GM23338 (cell line): Measurements from ENCODE around the gene TMPRSS3. TPM values are rescaled to one million over a fixed set of nuclear protein-coding genes. Genes with fewer than 3 reads are reported as not detected.

Experiments used
- ATAC-seq: fragments of 200-7000 bp; cut with Tn5 transposase; 3 replicates; pipeline ENCODE4 v1.9.1; 2020
- DNase-seq: peaks from one replicate; pipeline ENCODE4 v3.0.0-alpha.2; 2015; ENCODE audit warnings: low spot score
- H2AFZ ChIP-seq: fragments of 200-600 bp; sonication (generic); 2 replicates; pipeline ENCODE4 v1.8.0; 2016; ENCODE audit warnings: antibody characterized with exemption, mild to moderate bottlenecking, moderate library complexity
- H3F3A ChIP-seq: fragments of 200-600 bp; sonication (generic); replicated peaks from 2 replicates; pipeline ENCODE4 v1.8.0; 2017; ENCODE audit warnings: antibody characterized with exemption, mixed run types, low read depth
- H3K27ac ChIP-seq: fragments of 200-600 bp; sonication (generic); 2 replicates; pipeline ENCODE4 v1.6.1; 2016; ENCODE audit warnings: low read depth
- H3K27me3 ChIP-seq: fragments of 200-600 bp; sonication (generic); 2 replicates; pipeline ENCODE4 v1.8.0; 2016; ENCODE audit warnings: mild to moderate bottlenecking, mixed run types, moderate library complexity; ENCODE audit not compliant: insufficient read depth
- H3K36me3 ChIP-seq: fragments of 200-600 bp; sonication (generic); 2 replicates; pipeline ENCODE4 v1.8.0; 2016; ENCODE audit warnings: mild to moderate bottlenecking; ENCODE audit not compliant: insufficient read depth
- H3K4me1 ChIP-seq: fragments of 200-600 bp; sonication (generic); 2 replicates; pipeline ENCODE4 v1.8.0; 2016; ENCODE audit warnings: mild to moderate bottlenecking, moderate library complexity; ENCODE audit not compliant: insufficient read depth
- H3K4me2 ChIP-seq: fragments of 200-600 bp; sonication (generic); 2 replicates; pipeline ENCODE4 v1.7.1; 2017; ENCODE audit warnings: mixed run types
- H3K4me3 ChIP-seq: fragments of 200-600 bp; sonication (generic); 2 replicates; pipeline ENCODE4 v1.6.1; 2016; ENCODE audit warnings: mixed run types
- H3K79me2 ChIP-seq: fragments of 200-600 bp; sonication (generic); replicated peaks from 2 replicates; pipeline ENCODE4 v1.8.0; 2017; ENCODE audit warnings: mild to moderate bottlenecking; ENCODE audit not compliant: insufficient read depth
- H3K9me2 ChIP-seq: fragments of 200-600 bp; sonication (generic); 2 replicates; pipeline ENCODE4 v1.8.0; 2017; ENCODE audit not compliant: insufficient read depth
- H4K20me1 ChIP-seq: fragments of 200-600 bp; sonication (generic); replicated peaks from 2 replicates; pipeline ENCODE4 v1.8.0; 2017; ENCODE audit warnings: mild to moderate bottlenecking; ENCODE audit not compliant: insufficient read depth
- H3K27ac Mint-ChIP-seq: 2 replicates; pipeline ENCODE4 v1.8.0; 2020; ENCODE audit warnings: inconsistent platforms, mild to moderate bottlenecking, moderate library complexity, mixed read lengths
- H3K27me3 Mint-ChIP-seq: 3 replicates; pipeline ENCODE4 v1.8.0; 2022; ENCODE audit warnings: low read depth, mild to moderate bottlenecking, moderate library complexity, mixed read lengths, inconsistent platforms; ENCODE audit not compliant: insufficient read depth, poor library complexity
- H3K36me3 Mint-ChIP-seq: 3 replicates; pipeline ENCODE4 v1.8.0; 2021; ENCODE audit warnings: low read depth, mild to moderate bottlenecking, inconsistent platforms, moderate library complexity, mixed read lengths
- H3K4me1 Mint-ChIP-seq: 3 replicates; pipeline ENCODE4 v1.8.0; 2020; ENCODE audit warnings: mild to moderate bottlenecking, inconsistent platforms, mixed read lengths
- H3K4me3 Mint-ChIP-seq: 3 replicates; pipeline ENCODE4 v1.8.0; 2021; ENCODE audit warnings: moderate library complexity, mild to moderate bottlenecking, inconsistent platforms, mixed read lengths
- H3K9me3 Mint-ChIP-seq: 3 replicates; pipeline ENCODE4 v1.8.0; 2020; ENCODE audit warnings: moderate library complexity, mild to moderate bottlenecking, inconsistent platforms, mixed read lengths
- CREB1 ChIP-seq: fragments of 250-450 bp; sonication (Bioruptor Pico); IDR thresholded peaks from 2 replicates; pipeline ENCODE4 v1.5.0; 2020; ENCODE audit warnings: low read depth, mild to moderate bottlenecking, moderate library complexity
- EZH2phosphoT487 ChIP-seq: fragments of 200-600 bp; sonication (generic); IDR thresholded peaks from one replicate; pipeline ENCODE4 v1.8.1; 2018; ENCODE audit warnings: antibody characterized with exemption; ENCODE audit not compliant: unreplicated experiment
- JUNB ChIP-seq: IDR thresholded peaks from one replicate; pipeline ENCODE4 v1.6.1; 2016; ENCODE audit warnings: antibody characterized with exemption; ENCODE audit not compliant: unreplicated experiment
- NANOG ChIP-seq: IDR thresholded peaks from 2 replicates; pipeline ENCODE4 v1.6.1; 2016; ENCODE audit warnings: antibody characterized with exemption, borderline replicate concordance
- REST ChIP-seq: IDR thresholded peaks from one replicate; pipeline ENCODE4 v1.6.1; 2018; ENCODE audit warnings: antibody characterized with exemption; ENCODE audit not compliant: unreplicated experiment
- STAT1 ChIP-seq: IDR thresholded peaks from one replicate; pipeline ENCODE4 v1.6.1; 2016; ENCODE audit warnings: antibody characterized with exemption; ENCODE audit not compliant: unreplicated experiment
- polyA plus RNA-seq: library from polyadenylated mRNA; unstranded; fragments of >200 nt; fragmentation: Nextera tagmentation; extraction: Ambion mirVana; gene quantifications from 2 replicates; pipeline ENCODE4 v1.2.1, GENCODE V29; 2016
- total RNA-seq: library from RNA; depleted of rRNA; stranded (reverse); fragments of >200 nt; shearing (Covaris generic); gene quantifications from 2 replicates; pipeline ENCODE4 v1.2.3, GENCODE V29; 2014
- TF ChIP-seq, protein P1 (sequence below): IDR thresholded peaks from 2 replicates; pipeline ENCODE4 v1.6.1; 2016; ENCODE audit warnings: antibody characterized with exemption
- TF ChIP-seq, protein P2 (sequence below), 2 experiments: fragments of 200-600 bp in 1 of 2; sonication (generic) in 1 of 2; conservative IDR thresholded peaks; 2 replicates each; pipeline versions ENCODE4 v1.5.1 to v1.6.1; 2016 to 2017; ENCODE audit warnings: antibody characterized with exemption in 2 of 2, low read depth in 2 of 2, mild to moderate bottlenecking in 2 of 2, moderate library complexity in 1 of 2

TMPRSS3 gene
- total and polyA plus RNA-seq, 2 experiments from 2014 or later = 0.17 TPM; not detected in 1

DNA sequence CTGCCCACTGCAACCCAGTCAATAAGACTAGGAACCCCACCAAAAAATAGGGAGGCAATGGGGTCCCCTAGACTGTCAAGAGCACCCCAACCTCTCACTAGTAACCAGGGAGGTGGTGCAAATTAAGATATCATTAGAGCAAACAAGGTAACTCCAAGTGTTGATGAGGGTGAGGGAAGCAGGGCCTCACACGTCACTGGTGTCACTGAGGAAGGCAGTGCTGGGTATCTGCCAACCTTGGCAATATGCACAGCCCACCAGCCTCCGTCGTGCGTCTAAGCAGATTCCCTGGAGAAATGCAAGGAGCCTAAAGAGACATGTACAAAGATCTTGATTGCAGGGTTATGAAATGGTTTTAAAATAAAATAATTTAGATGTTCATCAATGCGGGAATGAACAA lies 11.6 kb upstream of the TMPRSS3 start (continued):
- TF ChIP-seq, protein P1, sequence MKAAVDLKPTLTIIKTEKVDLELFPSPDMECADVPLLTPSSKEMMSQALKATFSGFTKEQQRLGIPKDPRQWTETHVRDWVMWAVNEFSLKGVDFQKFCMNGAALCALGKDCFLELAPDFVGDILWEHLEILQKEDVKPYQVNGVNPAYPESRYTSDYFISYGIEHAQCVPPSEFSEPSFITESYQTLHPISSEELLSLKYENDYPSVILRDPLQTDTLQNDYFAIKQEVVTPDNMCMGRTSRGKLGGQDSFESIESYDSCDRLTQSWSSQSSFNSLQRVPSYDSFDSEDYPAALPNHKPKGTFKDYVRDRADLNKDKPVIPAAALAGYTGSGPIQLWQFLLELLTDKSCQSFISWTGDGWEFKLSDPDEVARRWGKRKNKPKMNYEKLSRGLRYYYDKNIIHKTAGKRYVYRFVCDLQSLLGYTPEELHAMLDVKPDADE = no peak
- no peak for TF ChIP-seq NANOG
- TF ChIP-seq, protein P2, sequence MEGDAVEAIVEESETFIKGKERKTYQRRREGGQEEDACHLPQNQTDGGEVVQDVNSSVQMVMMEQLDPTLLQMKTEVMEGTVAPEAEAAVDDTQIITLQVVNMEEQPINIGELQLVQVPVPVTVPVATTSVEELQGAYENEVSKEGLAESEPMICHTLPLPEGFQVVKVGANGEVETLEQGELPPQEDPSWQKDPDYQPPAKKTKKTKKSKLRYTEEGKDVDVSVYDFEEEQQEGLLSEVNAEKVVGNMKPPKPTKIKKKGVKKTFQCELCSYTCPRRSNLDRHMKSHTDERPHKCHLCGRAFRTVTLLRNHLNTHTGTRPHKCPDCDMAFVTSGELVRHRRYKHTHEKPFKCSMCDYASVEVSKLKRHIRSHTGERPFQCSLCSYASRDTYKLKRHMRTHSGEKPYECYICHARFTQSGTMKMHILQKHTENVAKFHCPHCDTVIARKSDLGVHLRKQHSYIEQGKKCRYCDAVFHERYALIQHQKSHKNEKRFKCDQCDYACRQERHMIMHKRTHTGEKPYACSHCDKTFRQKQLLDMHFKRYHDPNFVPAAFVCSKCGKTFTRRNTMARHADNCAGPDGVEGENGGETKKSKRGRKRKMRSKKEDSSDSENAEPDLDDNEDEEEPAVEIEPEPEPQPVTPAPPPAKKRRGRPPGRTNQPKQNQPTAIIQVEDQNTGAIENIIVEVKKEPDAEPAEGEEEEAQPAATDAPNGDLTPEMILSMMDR (conservative IDR thresholded peaks at IDR 0.05; ENCODE audit: low read depth in 2 of 2) = no peak
- no peak for TF ChIP-seq EZH2phosphoT487
- no peak for TF ChIP-seq REST
- TF ChIP-seq JUNB = no peak
- no peak for TF ChIP-seq CREB1
- TF ChIP-seq STAT1 = no peak

DNA sequence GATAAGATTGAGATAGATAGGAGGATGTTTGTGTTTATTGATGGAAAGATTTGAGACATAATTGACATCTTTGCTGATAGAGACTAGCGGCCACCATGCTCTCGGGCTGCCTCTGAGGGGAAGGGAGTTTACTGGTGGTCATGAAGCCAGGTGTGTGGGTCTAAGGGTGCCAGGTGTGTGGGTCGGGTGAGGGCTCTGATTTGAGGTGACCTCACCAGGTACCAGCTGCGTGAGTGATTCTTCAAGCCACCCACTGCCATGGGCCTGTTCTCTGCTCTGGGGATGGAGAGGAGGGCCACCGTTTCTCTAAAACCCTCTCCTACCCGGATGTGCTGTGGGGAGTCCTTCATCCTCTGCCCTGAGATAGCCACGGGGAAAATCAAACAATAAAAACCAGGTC lies 11.0 kb upstream of the TMPRSS3 start:
- no peak for DNase-seq
- no peak for TF ChIP-seq JUNB
- TF ChIP-seq, protein P1 = no peak
- no peak for TF ChIP-seq REST

More for the DNA sequence above, 11.0 kb upstream of the TMPRSS3 start:
- Histone ChIP-seq H3K4me2 (no peak overlapping the region), H3K4me1 (no peaks in the 10 kb centered on the region), H4K20me1 (no peaks in the 10 kb centered on the region), H3F3A (no peaks in the 10 kb centered on the region), H2AFZ (no peak overlapping the region), H3K9me2 (no peaks in the 10 kb centered on the region), H3K36me3 (no peaks in the 10 kb centered on the region), H3K27me3 (no peaks in the 10 kb centered on the region), H3K4me3 (no peak overlapping the region), H3K27ac (no peak overlapping the region), H3K79me2 (no peaks in the 10 kb centered on the region)
- H3K4me3 Mint-ChIP-seq = no peak overlapping the region
- peaks cover 7% of the 10 kb centered on the region; the same call in 2 of the 3 replicates for H3K4me1 Mint-ChIP-seq
- peaks cover 2% of the 10 kb centered on the region; the same call in 1 of the 3 replicates for H3K9me3 Mint-ChIP-seq
- ATAC-seq = no peak
- H3K27ac Mint-ChIP-seq = no peak overlapping the region
- H3K27me3 Mint-ChIP-seq = peaks cover 1% of the 10 kb centered on the region
- no peaks in the 10 kb centered on the region; the same call in 2 of the 3 replicates for H3K36me3 Mint-ChIP-seq
